Liver (tissue), 9 donors: ENCODE results near the gene WFDC10A. TPM values are rescaled to one million over a fixed set of nuclear protein-coding genes. Genes with fewer than 3 reads are reported as not detected.

Source experiments
- DNase-seq: peaks from one replicate; pipeline ENCODE4 v3.0.0-alpha.2; 2017; ENCODE audit warnings: low spot score
- H3K27ac ChIP-seq, 2 donors: one replicate each; pipeline ENCODE4 v1.7.0; 2013; ENCODE audit warnings: inconsistent platforms in 2 of 2, low read length in 2 of 2, control low read depth in 1 of 2, low read depth in 1 of 2, mild to moderate bottlenecking in 1 of 2
- H3K27me3 ChIP-seq, 4 donors: one replicate each; pipeline versions ENCODE4 v1.6.1 to v1.7.0; 2013; ENCODE audit warnings: low read length in 3 of 4, inconsistent platforms in 1 of 4, mild to moderate bottlenecking in 1 of 4, moderate library complexity in 1 of 4; ENCODE audit not compliant: control insufficient read depth in 4 of 4, insufficient read depth in 4 of 4
- H3K36me3 ChIP-seq, 4 donors: one replicate each; pipeline versions ENCODE4 v1.6.1 to v1.7.0; 2013; ENCODE audit warnings: low read length in 3 of 4, mild to moderate bottlenecking in 3 of 4, low read depth in 1 of 4, moderate library complexity in 1 of 4; ENCODE audit not compliant: control insufficient read depth in 4 of 4, insufficient read depth in 3 of 4
- H3K4me1 ChIP-seq, 4 donors: one replicate each; pipeline versions ENCODE4 v1.6.1 to v1.7.0; 2013; ENCODE audit warnings: low read length in 3 of 4, mild to moderate bottlenecking in 3 of 4, moderate library complexity in 1 of 4; ENCODE audit not compliant: control insufficient read depth in 4 of 4, insufficient read depth in 4 of 4
- H3K4me3 ChIP-seq, 3 donors: one replicate each; pipeline versions ENCODE4 v1.6.1 to v1.7.0; 2013; ENCODE audit warnings: low read length in 3 of 3, control low read depth in 1 of 3, low read depth in 1 of 3, mild to moderate bottlenecking in 1 of 3
- H3K9ac ChIP-seq, 2 donors: one replicate each; pipeline ENCODE4 v1.7.0; 2013; ENCODE audit warnings: low read length in 2 of 2, mild to moderate bottlenecking in 2 of 2, moderate library complexity in 2 of 2, control low read depth in 1 of 2, low read depth in 1 of 2
- H3K9me3 ChIP-seq, 4 donors: one replicate each; pipeline versions ENCODE4 v1.6.1 to v1.7.0; 2013; ENCODE audit warnings: low read length in 3 of 4; ENCODE audit not compliant: control insufficient read depth in 4 of 4
- ATF3 ChIP-seq: IDR thresholded peaks from 2 replicates; pipeline ENCODE4 v1.6.1; 2016; ENCODE audit warnings: antibody characterized with exemption
- CTCF ChIP-seq: fragments of 150-350 bp; IDR thresholded peaks from 2 replicates; pipeline ENCODE4 v1.5.1; 2017; ENCODE audit warnings: improper control_type of control experiment, low read depth, low read length; ENCODE audit not compliant: missing input control
- EGR1 ChIP-seq, 2 donors: IDR thresholded peaks; 2 replicates each; pipeline ENCODE4 v1.6.1; 2016 to 2018; ENCODE audit warnings: antibody characterized with exemption in 2 of 2, low read depth in 2 of 2
- GABPA ChIP-seq, 2 donors: IDR thresholded peaks in 1 of 2; conservative IDR thresholded peaks in 1 of 2; 2 replicates each; pipeline ENCODE4 v1.6.1; 2016; ENCODE audit warnings: antibody characterized with exemption in 2 of 2, mild to moderate bottlenecking in 1 of 2, moderate library complexity in 1 of 2
- HNF4G ChIP-seq: IDR thresholded peaks from 2 replicates; pipeline ENCODE4 v1.6.1; 2016; ENCODE audit warnings: antibody characterized with exemption
- JUND ChIP-seq, 2 donors: IDR thresholded peaks; 2 replicates each; pipeline ENCODE4 v1.6.1; 2016; ENCODE audit warnings: antibody characterized with exemption in 2 of 2
- MAX ChIP-seq: IDR thresholded peaks from 2 replicates; pipeline ENCODE4 v1.6.1; 2016; ENCODE audit warnings: antibody characterized with exemption
- RAD21 ChIP-seq, 2 donors: IDR thresholded peaks; 2 replicates each; pipeline ENCODE4 v1.6.1; 2016; ENCODE audit warnings: antibody characterized with exemption in 2 of 2, mild to moderate bottlenecking in 2 of 2
- REST ChIP-seq: IDR thresholded peaks from 2 replicates; pipeline ENCODE4 v1.6.1; 2016; ENCODE audit warnings: antibody characterized with exemption, mild to moderate bottlenecking
- TAF1 ChIP-seq: conservative IDR thresholded peaks from 2 replicates; pipeline ENCODE4 v1.6.1; 2016; ENCODE audit warnings: antibody characterized with exemption, mild to moderate bottlenecking
- YY1 ChIP-seq: IDR thresholded peaks from 2 replicates; pipeline ENCODE4 v1.6.1; 2016; ENCODE audit warnings: antibody characterized with exemption, mild to moderate bottlenecking
- WGBS: extraction: QIAGEN DNeasy Blood & Tissue Kit; methylation state at CpG from one replicate; pipeline ENCODE4 v1.1.7; 2013; 5-methylcytosine and 5-hydroxymethylcytosine counted together
- polyA plus RNA-seq, 2 donors: library from polyadenylated mRNA; stranded (reverse) in 1 of 2; unstranded in 1 of 2; fragments of 200-250 nt in 1 of 2; fragments of >200 nt in 1 of 2; fragmentation: Nextera tagmentation in 1 of 2; extraction: Ambion mirVana in 1 of 2; gene quantifications; one replicate each; pipeline versions ENCODE4 v1.2.1 to v1.2.3, GENCODE V29; 2013 to 2015
- total RNA-seq, 2 donors: library from RNA; depleted of rRNA; stranded (reverse); fragments of >200 nt; gene quantifications; one replicate each; pipeline ENCODE4 v1.2.3, GENCODE V29; 2014
- donor health status: healthy.
- donor health status: healthy.
- donor health status: healthy.
- donor health status: healthy.
- donor health status: healthy.

Gene WFDC10A
- total and polyA plus RNA-seq, 4 donors: not detected

GRCh38 chr20:45646875-45647274 is 17.3 kb downstream of the WFDC10A start:
- H3K4me3 ChIP-seq: no peak overlapping the region
- no peaks in the 10 kb centered on the region for H3K36me3 ChIP-seq
- H3K27ac ChIP-seq: no peak overlapping the region
- no peak overlapping the region for H3K9ac ChIP-seq
- H3K4me1 ChIP-seq: no peaks in the 10 kb centered on the region
- H3K9me3 ChIP-seq: no peaks in the 10 kb centered on the region
- TF ChIP-seq CTCF: no peak
- TF ChIP-seq GABPA (IDR thresholded peaks at IDR 0.05 in 1 of 2, conservative IDR thresholded peaks at IDR 0.05 in 1 of 2): no peak
- no peak for DNase-seq
- H3K27me3 ChIP-seq: no peaks in the 10 kb centered on the region
- 88% methylated on average over 3 of the region's 3 CpGs for WGBS

- no peak overlapping the region for H3K9ac ChIP-seq
- no peaks in the 10 kb centered on the region for H3K36me3 ChIP-seq
- TF ChIP-seq REST (no peak), TAF1 (no peak), RAD21 (IDR thresholded peaks at IDR 0.05) (no peak), EGR1 (IDR thresholded peaks at IDR 0.05; ENCODE audit: low read depth in 2 of 2) (no peak), YY1 (no peak), CTCF (no peak)
- no peak overlapping the region for H3K4me3 ChIP-seq
- no peaks in the 10 kb centered on the region for H3K9me3 ChIP-seq
- 75% methylated on average over 1 of the region's 1 CpG for WGBS
- H3K27me3 ChIP-seq: no peaks in the 10 kb centered on the region
- no peak overlapping the region for H3K27ac ChIP-seq
- no peak for DNase-seq
- H3K4me1 ChIP-seq: no peaks in the 10 kb centered on the region
These were observed 18.0 kb downstream of the WFDC10A start for GRCh38 chr20:45647441-45648050.

GRCh38 chr20:45649312-45649863 is 19.8 kb downstream of the WFDC10A start:
- WGBS: 87% methylated on average over 6 of the region's 6 CpGs
- no peak for DNase-seq
- Histone ChIP-seq H3K4me1 (no peaks in the 10 kb centered on the region), H3K9ac (no peak overlapping the region), H3K27me3 (no peaks in the 10 kb centered on the region), H3K4me3 (no peak overlapping the region), H3K27ac (no peak overlapping the region), H3K9me3 (no peaks in the 10 kb centered on the region), H3K36me3 (no peaks in the 10 kb centered on the region)
- TF ChIP-seq CTCF (no peak), ATF3 (no peak), REST (no peak), MAX (no peak), RAD21 (IDR thresholded peaks at IDR 0.05) (no peak), JUND (IDR thresholded peaks at IDR 0.05) (no peak), HNF4G (no peak)
